OCI-LY3 (cell line): ENCODE results near the gene EPHB1.

Experiments used
- H2AFZ ChIP-seq: fragments of 200-600, 300-600 bp; shearing (Covaris generic); 2 replicates; pipeline ENCODE4 v1.6.0; 2014; ENCODE audit warnings: antibody characterized with exemption, low read depth, low read length
- H3K27ac ChIP-seq: fragments of 200-600, 300-600 bp; sonication (generic); 2 replicates; pipeline ENCODE4 v1.5.1; 2014; ENCODE audit warnings: mild to moderate bottlenecking, low read length, moderate library complexity, mixed read lengths
- H3K27me3 ChIP-seq: fragments of 200-600, 300-600 bp; sonication (generic); 2 replicates; pipeline ENCODE4 v1.6.1; 2014; ENCODE audit warnings: low read depth, low read length, mixed read lengths
- H3K36me3 ChIP-seq: fragments of 200-600, 300-600 bp; sonication (generic); replicated peaks from 2 replicates; pipeline ENCODE3; 2014; ENCODE audit warnings: low read depth, low read length, mixed read lengths
- H3K4me1 ChIP-seq: fragments of 300-600, 200-600 bp; sonication (generic); 2 replicates; pipeline ENCODE4 v1.6.1; 2014; ENCODE audit warnings: low read length, mixed read lengths
- H3K4me2 ChIP-seq: fragments of 200-600, 300-600 bp; sonication (generic); 2 replicates; pipeline ENCODE4 v1.6.1; 2014; ENCODE audit warnings: low read length, mixed read lengths
- H3K4me3 ChIP-seq: fragments of 300-600, 200-600 bp; sonication (generic); 2 replicates; pipeline ENCODE4 v1.5.1; 2014; ENCODE audit warnings: antibody characterized with exemption, mild to moderate bottlenecking, low read length, moderate library complexity
- H3K79me2 ChIP-seq: fragments of 300-600, 200-600 bp; shearing (Covaris generic); 2 replicates; pipeline ENCODE4 v1.6.1; 2014; ENCODE audit warnings: mild to moderate bottlenecking, low read length, mixed read lengths
- H3K9ac ChIP-seq: fragments of 300-600, 200-600 bp; shearing (Covaris generic); 2 replicates; pipeline ENCODE4 v1.6.0; 2014; ENCODE audit warnings: mild to moderate bottlenecking, low read length, moderate library complexity
- H3K9me3 ChIP-seq: fragments of 200-600, 300-600 bp; shearing (Covaris generic); 2 replicates; pipeline ENCODE4 v1.6.1; 2014; ENCODE audit warnings: low read length, mixed read lengths; ENCODE audit not compliant: insufficient read depth
- H4K20me1 ChIP-seq: fragments of 200-600, 300-600 bp; sonication (generic); 2 replicates; pipeline ENCODE4 v1.6.1; 2016; ENCODE audit warnings: low read length, mixed read lengths; ENCODE audit not compliant: insufficient read depth
- CTCF ChIP-seq: fragments of 200-600, 300-600 bp; sonication (generic); IDR thresholded peaks from 2 replicates; pipeline ENCODE4 v1.5.1; 2014; ENCODE audit warnings: antibody characterized with exemption, low read length, low read depth
- EZH2phosphoT487 ChIP-seq: fragments of 200-600 bp; shearing (Covaris generic); IDR thresholded peaks from 2 replicates; pipeline ENCODE4 v1.6.1; 2018; ENCODE audit warnings: antibody characterized with exemption, mixed run types, low read depth

EPHB1 gene

GRCh38 chr3:135076341-135076740 lies 281.3 kb downstream of the EPHB1 start:
- H3K36me3 ChIP-seq: peaks cover 33% of the 10 kb centered on the region
- no peak overlapping the region for H3K9ac ChIP-seq
- TF ChIP-seq CTCF (no peak), EZH2phosphoT487 (no peak)
- H3K27me3 ChIP-seq: no peaks in the 10 kb centered on the region
- no peaks in the 10 kb centered on the region for H3K4me1 ChIP-seq
- peaks cover 93% of the 10 kb centered on the region for H3K79me2 ChIP-seq
- no peaks in the 10 kb centered on the region for H3K9me3 ChIP-seq
- H4K20me1 ChIP-seq: peaks cover 98% of the 10 kb centered on the region
- no peak overlapping the region for H3K4me2 ChIP-seq
- H3K4me3 ChIP-seq: no peak overlapping the region
- no peak overlapping the region for H2AFZ ChIP-seq
- no peak overlapping the region for H3K27ac ChIP-seq

- Histone ChIP-seq H3K4me1 (no peaks in the 10 kb centered on the region), H3K36me3 (peaks cover 29% of the 10 kb centered on the region), H3K9ac (no peak overlapping the region), H3K27ac (no peak overlapping the region), H4K20me1 (peaks cover 98% of the 10 kb centered on the region), H3K27me3 (no peaks in the 10 kb centered on the region), H3K4me2 (no peak overlapping the region), H3K9me3 (no peaks in the 10 kb centered on the region), H3K4me3 (no peak overlapping the region), H3K79me2 (peaks cover 92% of the 10 kb centered on the region), H2AFZ (no peak overlapping the region)
- TF ChIP-seq EZH2phosphoT487 (no peak), CTCF (no peak)
Measured at GRCh38 chr3:135077186-135077585, 282.1 kb downstream of the EPHB1 start.

GRCh38 chr3:135078283-135078682 lies 283.2 kb downstream of the EPHB1 start:
- H2AFZ ChIP-seq: no peak overlapping the region
- H3K36me3 ChIP-seq: peaks cover 27% of the 10 kb centered on the region
- H3K9me3 ChIP-seq: no peaks in the 10 kb centered on the region
- TF ChIP-seq EZH2phosphoT487 (no peak), CTCF (no peak)
- H4K20me1 ChIP-seq: peaks cover 98% of the 10 kb centered on the region
- H3K9ac ChIP-seq: no peak overlapping the region
- no peaks in the 10 kb centered on the region for H3K4me1 ChIP-seq
- no peaks in the 10 kb centered on the region for H3K27me3 ChIP-seq
- H3K4me3 ChIP-seq: no peak overlapping the region
- no peak overlapping the region for H3K4me2 ChIP-seq
- peaks cover 93% of the 10 kb centered on the region for H3K79me2 ChIP-seq
- H3K27ac ChIP-seq: no peak overlapping the region

GRCh38 chr3:135079095-135079494 lies 284.0 kb downstream of the EPHB1 start:
- Histone ChIP-seq H4K20me1 (peaks cover 98% of the 10 kb centered on the region), H3K79me2 (peaks cover 93% of the 10 kb centered on the region), H3K9me3 (no peaks in the 10 kb centered on the region), H3K4me2 (no peak overlapping the region), H3K27me3 (no peaks in the 10 kb centered on the region), H3K9ac (no peak overlapping the region), H3K27ac (no peak overlapping the region), H3K4me3 (no peak overlapping the region), H2AFZ (no peak overlapping the region), H3K4me1 (no peaks in the 10 kb centered on the region), H3K36me3 (peaks cover 33% of the 10 kb centered on the region)
- TF ChIP-seq CTCF: no peak
- TF ChIP-seq EZH2phosphoT487: no peak
